HEK293 (cell line): ENCODE results near the gene TMEM184A.

ENCODE experiments used
- CTCF ChIA-PET: fragments of 350-600 bp; formaldehyde crosslinking; extraction: SDS; loops from one replicate; lab custom pipeline; 2021; ENCODE audit warnings: antibody characterized with exemption; lab: Yijun Ruan, JAX
- POLR2A ChIA-PET: fragments of 300-600 bp; formaldehyde crosslinking; extraction: SDS; loops from one replicate; lab custom pipeline; 2020; ENCODE audit warnings: antibody characterized with exemption, inconsistent platforms; lab: Yijun Ruan, JAX
- H3K27ac ChIP-seq: fragments of 200-500 bp; sonication (Bioruptor generic); 2 replicates; pipeline ENCODE4 v1.5.1; 2014; ENCODE audit warnings: low read depth, low read length, control low read depth, inconsistent platforms; ENCODE audit errors: extremely low read depth
- H3K36me3 ChIP-seq, 2 experiments: fragments of 200-500 bp in 1 of 2; sonication (Bioruptor generic) in 1 of 2; 1 replicate in 1 of 2; 2 replicates in 1 of 2; pipeline ENCODE4 v1.5.1; 2014 to 2017; ENCODE audit warnings: inconsistent platforms in 2 of 2, low read length in 2 of 2; ENCODE audit not compliant: control insufficient read depth in 2 of 2, insufficient read depth in 1 of 2
- H3K4me1 ChIP-seq: fragments of 200-500 bp; sonication (Bioruptor generic); 2 replicates; pipeline ENCODE4 v1.5.1; 2014; ENCODE audit warnings: mild to moderate bottlenecking, low read length, inconsistent platforms; ENCODE audit not compliant: control insufficient read depth, insufficient read depth
- H3K4me3 ChIP-seq: 2 replicates; pipeline ENCODE4 v1.5.1; 2011; ENCODE audit warnings: low read depth, mild to moderate bottlenecking, control low read depth, low read length, moderate library complexity
- H3K9me3 ChIP-seq: fragments of 200-500 bp; sonication (Bioruptor generic); 2 replicates; pipeline ENCODE4 v1.5.1; 2014; ENCODE audit warnings: low read depth, low read length, inconsistent platforms; ENCODE audit not compliant: control insufficient read depth, insufficient read depth
- ELK4 ChIP-seq: IDR thresholded peaks from 2 replicates; pipeline ENCODE4 v1.6.1; 2011; ENCODE audit warnings: mild to moderate bottlenecking, low read depth, low read length, borderline replicate concordance
- KLF7 ChIP-seq: fragments of 450-650 bp; formaldehyde crosslinking; IDR thresholded peaks from 2 replicates; pipeline ENCODE4 v1.5.1; 2016; ENCODE audit warnings: missing biosample characterization, missing genetic modification characterization, borderline replicate concordance
- MEIS1 ChIP-seq: sonication (generic); formaldehyde crosslinking; IDR thresholded peaks from 2 replicates; pipeline ENCODE4 v1.8.1; 2022; ENCODE audit warnings: missing genetic modification reagents, mild to moderate bottlenecking, borderline replicate concordance
- OVOL3 ChIP-seq: fragments of 450-650 bp; formaldehyde crosslinking; IDR thresholded peaks from 2 replicates; pipeline ENCODE4 v1.5.1; 2016; ENCODE audit warnings: missing biosample characterization, missing genetic modification characterization
- PRDM10 ChIP-seq: fragments of 450-650 bp; formaldehyde crosslinking; IDR thresholded peaks from 2 replicates; pipeline ENCODE4 v1.5.1; 2016; ENCODE audit warnings: missing biosample characterization, missing genetic modification characterization
- REPIN1 ChIP-seq: fragments of 450-650 bp; formaldehyde crosslinking; IDR thresholded peaks from 2 replicates; pipeline ENCODE4 v1.5.1; 2017; ENCODE audit warnings: missing biosample characterization, missing genetic modification characterization, low read depth
- SCRT1 ChIP-seq: fragments of 450-650 bp; formaldehyde crosslinking; IDR thresholded peaks from 2 replicates; pipeline ENCODE4 v1.5.1; 2016; ENCODE audit warnings: missing biosample characterization, missing genetic modification characterization, borderline replicate concordance
- ZFHX2 ChIP-seq: fragments of 450-650 bp; formaldehyde crosslinking; conservative IDR thresholded peaks from 2 replicates; pipeline ENCODE4 v1.5.1; 2016; ENCODE audit warnings: missing biosample characterization, missing genetic modification characterization
- ZFP37 ChIP-seq: fragments of 450-650 bp; formaldehyde crosslinking; IDR thresholded peaks from 2 replicates; pipeline ENCODE4 v1.5.1; 2016; ENCODE audit warnings: missing biosample characterization, missing genetic modification characterization
- ZIC2 ChIP-seq: fragments of 450-650 bp; formaldehyde crosslinking; IDR thresholded peaks from 2 replicates; pipeline ENCODE4 v1.5.1; 2016; ENCODE audit warnings: missing biosample characterization, missing genetic modification characterization
- ZNF19 ChIP-seq: fragments of 450-650 bp; formaldehyde crosslinking; IDR thresholded peaks from 2 replicates; pipeline ENCODE4; 2016; ENCODE audit warnings: missing biosample characterization, missing genetic modification characterization, low read depth
- ZNF202 ChIP-seq: fragments of 450-650 bp; formaldehyde crosslinking; IDR thresholded peaks from 2 replicates; pipeline ENCODE4 v1.5.1; 2016; ENCODE audit warnings: missing biosample characterization, missing genetic modification characterization, borderline replicate concordance
- ZNF354C ChIP-seq: fragments of 450-650 bp; formaldehyde crosslinking; IDR thresholded peaks from 2 replicates; pipeline ENCODE4 v1.5.1; 2016; ENCODE audit warnings: missing biosample characterization, missing genetic modification characterization, low read depth, borderline replicate concordance
- ZNF394 ChIP-seq: fragments of 450-650 bp; formaldehyde crosslinking; IDR thresholded peaks from 2 replicates; pipeline ENCODE4 v1.5.1; 2016; ENCODE audit warnings: missing biosample characterization, missing genetic modification characterization, mild to moderate bottlenecking, moderate library complexity, borderline replicate concordance
- ZNF544 ChIP-seq: fragments of 450-650 bp; formaldehyde crosslinking; IDR thresholded peaks from 2 replicates; pipeline ENCODE4 v1.5.0; 2017; ENCODE audit warnings: missing biosample characterization, missing genetic modification characterization
- ZNF645 ChIP-seq: fragments of 450-650 bp; formaldehyde crosslinking; IDR thresholded peaks from 2 replicates; pipeline ENCODE4; 2016; ENCODE audit warnings: missing biosample characterization, missing genetic modification characterization
- ZNF747 ChIP-seq: fragments of 450-650 bp; formaldehyde crosslinking; IDR thresholded peaks from 2 replicates; pipeline ENCODE4 v1.5.1; 2016; ENCODE audit warnings: missing biosample characterization, missing genetic modification characterization
- ZNF768 ChIP-seq: fragments of 450-650 bp; formaldehyde crosslinking; IDR thresholded peaks from 2 replicates; pipeline ENCODE4 v1.5.1; 2018; ENCODE audit warnings: missing biosample characterization, mild to moderate bottlenecking, missing genetic modification characterization
- ZNF837 ChIP-seq: fragments of 450-650 bp; formaldehyde crosslinking; IDR thresholded peaks from 2 replicates; pipeline ENCODE4 v1.5.1; 2016; ENCODE audit warnings: missing biosample characterization, missing genetic modification characterization
- ZSCAN18 ChIP-seq: fragments of 450-650 bp; formaldehyde crosslinking; IDR thresholded peaks from 2 replicates; pipeline ENCODE4 v1.5.1; 2016; ENCODE audit warnings: missing biosample characterization, missing genetic modification characterization

TMEM184A gene

GRCh38 chr7:1558181-1558811, 2.3 kb upstream of the TMEM184A start (continued):
- TF ChIP-seq ZIC2 (tag by site-specific recombination) (peak; percentile 84), ZNF394 (no peak), KLF7 (tag by site-specific recombination) (no peak), ZNF19 (tag by site-specific recombination) (no peak), ELK4 (no peak), SCRT1 (peak; percentile 61; the same call in 1 of the 2 replicates), ZFP37 (no peak), REPIN1 (tag by site-specific recombination) (no peak)
- TF ChIP-seq, all 188 proteins: peak for 5

- TF ChIP-seq MEIS1 (CRISPR knock-in tag) (no peak), ZNF747 (tag by site-specific recombination) (no peak), ZNF768 (tag by site-specific recombination) (no peak), ZNF645 (no peak), ZNF202 (no peak), ZNF544 (no peak), ZSCAN18 (no peak), OVOL3 (tag by site-specific recombination) (no peak), ZFHX2 (tag by site-specific recombination) (no peak), ZNF394 (no peak), ZNF354C (tag by site-specific recombination) (no peak), PRDM10 (no peak), ZNF837 (tag by site-specific recombination) (no peak)
Measured at GRCh38 chr7:1557771-1558170, 1.8 kb upstream of the TMEM184A start.

More at GRCh38 chr7:1557771-1558170, 1.8 kb upstream of the TMEM184A start:
- ChIA-PET CTCF (interaction anchor here (0.9 to 2.9 kb wide), 3 partner anchors 10 to 44 kb away, joined by 4 to 11 read pairs (median 6); no protein-coding TSS in a partner anchor), POLR2A (interaction anchor here (0.8 kb wide), 1 partner anchor 796 kb away, joined by 3 read pairs; no protein-coding TSS in a partner anchor)
- no peak overlapping the region for H3K4me3 ChIP-seq
- H3K27ac ChIP-seq: no peak overlapping the region
- H3K4me1 ChIP-seq: peaks cover 3% of the 10 kb centered on the region; the same call in 1 of the 2 replicates
- no peaks in the 10 kb centered on the region for H3K9me3 ChIP-seq
- no peaks in the 10 kb centered on the region for H3K36me3 ChIP-seq
